Measurements from ENCODE around the gene OBSCN.

DNA sequence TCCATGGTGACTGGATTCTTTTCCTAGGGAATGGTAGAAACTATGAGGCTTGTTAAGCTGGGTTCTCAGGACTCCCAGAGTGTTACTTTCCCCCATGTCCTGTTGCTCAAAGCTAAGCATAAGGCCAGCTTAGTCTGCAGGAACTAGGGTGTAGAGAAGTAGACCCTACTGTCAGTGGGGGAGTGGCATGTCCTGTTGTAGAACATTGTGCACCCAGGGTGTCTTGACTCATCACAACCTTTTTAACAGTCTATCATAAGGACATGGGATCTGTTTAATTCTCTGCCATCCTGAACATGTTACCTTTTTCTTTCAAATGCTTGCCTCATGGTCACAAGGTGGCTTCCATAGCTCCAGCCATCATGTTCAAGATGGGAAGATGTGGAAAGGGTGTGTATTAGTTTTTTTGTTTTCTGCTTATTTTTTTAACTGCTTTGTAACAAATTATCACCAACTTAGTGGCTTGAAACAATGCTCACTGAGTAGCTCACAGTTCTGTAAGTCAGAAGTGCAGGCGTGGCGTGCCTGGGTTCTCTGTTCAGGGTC lies 17.4 kb downstream of the OBSCN start:
- TF ChIP-seq, protein P1, sequence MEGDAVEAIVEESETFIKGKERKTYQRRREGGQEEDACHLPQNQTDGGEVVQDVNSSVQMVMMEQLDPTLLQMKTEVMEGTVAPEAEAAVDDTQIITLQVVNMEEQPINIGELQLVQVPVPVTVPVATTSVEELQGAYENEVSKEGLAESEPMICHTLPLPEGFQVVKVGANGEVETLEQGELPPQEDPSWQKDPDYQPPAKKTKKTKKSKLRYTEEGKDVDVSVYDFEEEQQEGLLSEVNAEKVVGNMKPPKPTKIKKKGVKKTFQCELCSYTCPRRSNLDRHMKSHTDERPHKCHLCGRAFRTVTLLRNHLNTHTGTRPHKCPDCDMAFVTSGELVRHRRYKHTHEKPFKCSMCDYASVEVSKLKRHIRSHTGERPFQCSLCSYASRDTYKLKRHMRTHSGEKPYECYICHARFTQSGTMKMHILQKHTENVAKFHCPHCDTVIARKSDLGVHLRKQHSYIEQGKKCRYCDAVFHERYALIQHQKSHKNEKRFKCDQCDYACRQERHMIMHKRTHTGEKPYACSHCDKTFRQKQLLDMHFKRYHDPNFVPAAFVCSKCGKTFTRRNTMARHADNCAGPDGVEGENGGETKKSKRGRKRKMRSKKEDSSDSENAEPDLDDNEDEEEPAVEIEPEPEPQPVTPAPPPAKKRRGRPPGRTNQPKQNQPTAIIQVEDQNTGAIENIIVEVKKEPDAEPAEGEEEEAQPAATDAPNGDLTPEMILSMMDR (IDR thresholded peaks at IDR 0.05; ENCODE audit: insufficient read depth, low read depth, low read length) = no peak
- no peak for TF ChIP-seq EZH2 (IDR thresholded peaks at IDR 0.05; ENCODE audit: insufficient read depth, low read length)
